Fibroblast of lung (primary cell): ENCODE measurements around the gene ARMC2. TPM values are rescaled to one million over a fixed set of nuclear protein-coding genes. Genes with fewer than 3 reads are reported as not detected.
"Not testable (repeated sequence)": the region's sequence is repeated elsewhere in the genome, so short reads cannot be mapped to it uniquely, and the experiment has no call there.

ENCODE experiments used
- DNase-seq, 2 donors: peaks; one replicate each; pipeline versions ENCODE4 v3.0.0 to v3.0.0-alpha.2; 2010; ENCODE audit warnings: low read depth in 2 of 2
- H2AFZ ChIP-seq: 2 replicates; pipeline ENCODE4 v1.5.1; 2012; ENCODE audit warnings: low read length, control low read depth, inconsistent platforms
- H3K27ac ChIP-seq: 2 replicates; pipeline ENCODE4 v1.5.1; 2011; ENCODE audit warnings: low read length, control low read depth; ENCODE audit not compliant: insufficient read depth
- H3K27me3 ChIP-seq: 2 replicates; pipeline ENCODE4 v1.5.1; 2011; ENCODE audit warnings: mild to moderate bottlenecking, low read length; ENCODE audit not compliant: control insufficient read depth, insufficient read depth
- H3K36me3 ChIP-seq: 2 replicates; pipeline ENCODE4 v1.5.1; 2011; ENCODE audit warnings: low read length; ENCODE audit not compliant: control insufficient read depth, insufficient read depth
- H3K4me1 ChIP-seq: 2 replicates; pipeline ENCODE4 v1.5.1; 2011; ENCODE audit warnings: low read length; ENCODE audit not compliant: control insufficient read depth, insufficient read depth; ENCODE audit errors: extremely low read depth
- H3K4me2 ChIP-seq: 2 replicates; pipeline ENCODE4 v1.5.1; 2011; ENCODE audit warnings: low read length, control low read depth; ENCODE audit not compliant: insufficient read depth; ENCODE audit errors: extremely low read depth
- H3K4me3 ChIP-seq, 4 experiments: fragments of 200-600 bp in 1 of 4; sonication (generic) in 1 of 4; replicated peaks in 1 of 4; 2 replicates each; pipeline ENCODE4 v1.5.1; 2011 to 2016; ENCODE audit warnings: low read length in 4 of 4, low read depth in 3 of 4, mild to moderate bottlenecking in 3 of 4, control low read depth in 2 of 4, inconsistent platforms in 1 of 4, mixed read lengths in 1 of 4; ENCODE audit not compliant: insufficient read depth in 1 of 4; ENCODE audit errors: control extremely low read depth in 1 of 4
- H3K79me2 ChIP-seq: 2 replicates; pipeline ENCODE4 v1.5.1; 2012; ENCODE audit warnings: mild to moderate bottlenecking, low read length, inconsistent platforms; ENCODE audit not compliant: control insufficient read depth, insufficient read depth
- H3K9ac ChIP-seq: 2 replicates; pipeline ENCODE4 v1.5.1; 2011; ENCODE audit warnings: mild to moderate bottlenecking, low read length, control low read depth; ENCODE audit not compliant: insufficient read depth
- H3K9me3 ChIP-seq: 2 replicates; pipeline ENCODE4 v1.5.1; 2012; ENCODE audit warnings: low read depth, low read length; ENCODE audit not compliant: control insufficient read depth, insufficient read depth
- H4K20me1 ChIP-seq: 2 replicates; pipeline ENCODE4 v1.5.1; 2011; ENCODE audit warnings: low read length; ENCODE audit not compliant: control insufficient read depth, insufficient read depth; ENCODE audit errors: extremely low read depth
- CTCF ChIP-seq, 2 donors: IDR thresholded peaks in 1 of 2; conservative IDR thresholded peaks in 1 of 2; 1 replicate in 1 of 2; 2 replicates in 1 of 2; pipeline ENCODE4 v1.5.1; 2011 to 2012; ENCODE audit warnings: low read length in 2 of 2, control low read depth in 1 of 2, inconsistent platforms in 1 of 2, low read depth in 1 of 2, mild to moderate bottlenecking in 1 of 2
- EZH2 ChIP-seq: IDR thresholded peaks from 2 replicates; pipeline ENCODE4 v1.5.1; 2012; ENCODE audit warnings: low read length, control low read depth, mild to moderate bottlenecking; ENCODE audit errors: missing control alignments
- polyA plus RNA-seq, 2 donors: library from polyadenylated mRNA; depleted of rRNA in 1 of 2; stranded (reverse) in 1 of 2; unstranded in 1 of 2; fragments of >200 nt; gene quantifications; 2 replicates each; pipeline ENCODE4 v1.2.1, GENCODE V29; 2011 to 2012; ENCODE audit warnings: missing spikeins in 1 of 2
- total RNA-seq: library from RNA; depleted of rRNA; stranded (reverse); fragments of >200 nt; gene quantifications from 2 replicates; pipeline ENCODE4 v1.2.1, GENCODE V29; 2014

The ARMC2 gene
- total and polyA plus RNA-seq, 2 donors (not counting 1 experiment from before 2014, with no cell fraction given): 4.0 to 6.2 TPM

- no peak overlapping the region for H2AFZ ChIP-seq
- no peaks in the 10 kb centered on the region for H3K79me2 ChIP-seq
- no peak overlapping the region for H3K9ac ChIP-seq
- H3K27ac ChIP-seq: no peak overlapping the region
- no peak for DNase-seq
- H3K36me3 ChIP-seq: no peaks in the 10 kb centered on the region
- H4K20me1 ChIP-seq: no peaks in the 10 kb centered on the region
- H3K4me3 ChIP-seq: no peak overlapping the region
- no peaks in the 10 kb centered on the region for H3K9me3 ChIP-seq
- H3K4me2 ChIP-seq: no peak overlapping the region
- TF ChIP-seq CTCF (conservative IDR thresholded peaks at IDR 0.05 in 1 of 2, IDR thresholded peaks at IDR 0.05 in 1 of 2; ENCODE audit: low read depth in 1 of 2, low read length in 2 of 2) (no peak), EZH2 (no peak)
- H3K27me3 ChIP-seq: no peaks in the 10 kb centered on the region
- H3K4me1 ChIP-seq: no peaks in the 10 kb centered on the region
Measured at GRCh38 chr6:108811490-108811889, 36.7 kb upstream of the ARMC2 start.

GRCh38 chr6:108813218-108813617, 35.0 kb upstream of the ARMC2 start:
- not testable (repeated sequence) for H4K20me1 ChIP-seq, H2AFZ ChIP-seq, H3K27ac ChIP-seq, H3K4me2 ChIP-seq, DNase-seq, H3K27me3 ChIP-seq, H3K9ac ChIP-seq, H3K36me3 ChIP-seq, H3K4me3 ChIP-seq, H3K9me3 ChIP-seq, H3K79me2 ChIP-seq, H3K4me1 ChIP-seq

GRCh38 chr6:108817276-108817675, 30.9 kb upstream of the ARMC2 start:
- DNase-seq, H3K36me3 ChIP-seq, H3K4me3 ChIP-seq, H3K27me3 ChIP-seq, H3K9me3 ChIP-seq, H4K20me1 ChIP-seq, H2AFZ ChIP-seq, H3K79me2 ChIP-seq, H3K4me1 ChIP-seq, H3K9ac ChIP-seq, H3K27ac ChIP-seq, H3K4me2 ChIP-seq: not testable (repeated sequence)

- Histone ChIP-seq H3K4me2 (no peak overlapping the region), H3K27me3 (no peaks in the 10 kb centered on the region), H4K20me1 (no peaks in the 10 kb centered on the region), H3K9ac (no peak overlapping the region), H3K36me3 (no peaks in the 10 kb centered on the region), H3K9me3 (no peaks in the 10 kb centered on the region), H3K27ac (no peak overlapping the region), H2AFZ (no peak overlapping the region), H3K79me2 (no peaks in the 10 kb centered on the region), H3K4me3 (no peak overlapping the region), H3K4me1 (no peaks in the 10 kb centered on the region)
- DNase-seq: no peak
- TF ChIP-seq EZH2 (no peak), CTCF (conservative IDR thresholded peaks at IDR 0.05 in 1 of 2, IDR thresholded peaks at IDR 0.05 in 1 of 2; ENCODE audit: low read depth in 1 of 2, low read length in 2 of 2) (no peak)
Measured at GRCh38 chr6:108820006-108820405, 28.2 kb upstream of the ARMC2 start.
